Naive B cell (primary cell): ENCODE results near the gene OR2AK2. TPM values are rescaled to one million over a fixed set of nuclear protein-coding genes. Genes with fewer than 3 reads are reported as not detected.
A peak's percentile ranks its signal among the peaks of the same experiment; 100 is the strongest.
"Not testable (repeated sequence)": the region's sequence is repeated elsewhere in the genome, so short reads cannot be mapped to it uniquely, and the experiment has no call there.

Experiments used
- ATAC-seq, 2 donors: fragments of 150-1000 bp; cut with Tn5 transposase; 2 replicates each; pipeline ENCODE4 v1.10.0; 2021; ENCODE audit warnings: low read depth in 2 of 2, mild to moderate bottlenecking in 2 of 2, moderate library complexity in 2 of 2
- DNase-seq: peaks from one replicate; pipeline ENCODE4 v3.0.0; 2022
- H3K27ac Mint-ChIP-seq, 6 donors: one replicate each; pipeline ENCODE4 v1.8.0; 2020 to 2022; ENCODE audit warnings: mild to moderate bottlenecking in 6 of 6, mixed read lengths in 6 of 6, moderate library complexity in 5 of 6, inconsistent platforms in 2 of 6
- H3K27me3 Mint-ChIP-seq, 3 donors: one replicate each; pipeline ENCODE4 v1.8.0; 2021 to 2022; ENCODE audit warnings: mixed read lengths in 3 of 3, mild to moderate bottlenecking in 1 of 3
- H3K36me3 Mint-ChIP-seq, 2 donors: one replicate each; pipeline ENCODE4 v1.8.0; 2020 to 2022; ENCODE audit warnings: mixed read lengths in 2 of 2, inconsistent platforms in 1 of 2, mild to moderate bottlenecking in 1 of 2
- H3K4me1 Mint-ChIP-seq, 3 donors: one replicate each; pipeline ENCODE4 v1.8.0; 2020 to 2022; ENCODE audit warnings: mixed read lengths in 3 of 3, inconsistent platforms in 1 of 3, mild to moderate bottlenecking in 1 of 3, moderate library complexity in 1 of 3
- H3K4me3 Mint-ChIP-seq, 8 donors: one replicate each; pipeline ENCODE4 v1.8.0; 2020 to 2022; ENCODE audit warnings: mild to moderate bottlenecking in 8 of 8, mixed read lengths in 8 of 8, moderate library complexity in 8 of 8, inconsistent platforms in 2 of 8
- H3K9me3 Mint-ChIP-seq, 7 donors: one replicate each; pipeline ENCODE4 v1.8.0; 2020 to 2022; ENCODE audit warnings: mixed read lengths in 7 of 7, mild to moderate bottlenecking in 5 of 7, inconsistent platforms in 2 of 7, moderate library complexity in 1 of 7
- polyA plus RNA-seq, 6 donors: library from polyadenylated mRNA; unstranded; fragments of 300-500 nt; fragmentation: Illumina TruSeq; gene quantifications; one replicate each; pipeline ENCODE4 v1.2.3, GENCODE V29; 2021; ENCODE audit warnings: low read depth in 6 of 6

OR2AK2 gene
- not detected for polyA plus RNA-seq

GRCh38 chr1:247964933-247965332 lies at the start of gene OR2AK2:
OR2AK2 (plus strand) TSS chr1:247965233; CDS start chr1:247965377, 144 bp downstream.
- Mint-ChIP-seq H3K27ac (peak within 1 kb of the TSS; percentile 21 to 90 (median 62)), H3K4me1 (peaks cover 26 to 27% (median 27%) of the 10 kb centered on the region in 3 donors), H3K4me3 (peak within 1 kb of the TSS in 2 of 8 donors; percentile 5 to 57), H3K9me3 (peaks cover 0 to 5% (median 0%) of the 10 kb centered on the region in 7 donors), H3K27me3 (no peaks in the 10 kb centered on the region), H3K36me3 (peaks cover 7 to 12% of the 10 kb centered on the region in 2 donors)
- ATAC-seq (no peak), DNase-seq (no peak)

GRCh38 chr1:247919952-247920351 lies 45.1 kb upstream of the OR2AK2 start, which contains the start of gene OR2T8:
OR2T8 (plus strand) TSS chr1:247920252; CDS start chr1:247921018, 766 bp downstream.
- no peaks in the 10 kb centered on the region for H3K4me1 Mint-ChIP-seq
- no peak within 1 kb of the TSS for H3K4me3 Mint-ChIP-seq

GRCh38 chr1:247923941-247924340 lies 41.1 kb upstream of the OR2AK2 start:
- Mint-ChIP-seq H3K4me1 (no peaks in the 10 kb centered on the region), H3K4me3 (no peak overlapping the region), H3K36me3 (no peaks in the 10 kb centered on the region), H3K27ac (no peak overlapping the region), H3K27me3 (no peaks in the 10 kb centered on the region), H3K9me3 (no peaks in the 10 kb centered on the region)
- DNase-seq (no peak), ATAC-seq (no peak)

More at GRCh38 chr1:247919952-247920351, 45.1 kb upstream of the OR2AK2 start, which contains the start of gene OR2T8:
- ATAC-seq: no peak
- no peaks in the 10 kb centered on the region for H3K36me3 Mint-ChIP-seq
- no peak for DNase-seq
- H3K27me3 Mint-ChIP-seq: no peaks in the 10 kb centered on the region
- H3K9me3 Mint-ChIP-seq: no peaks in the 10 kb centered on the region
- no peak within 1 kb of the TSS for H3K27ac Mint-ChIP-seq

- no peak for ATAC-seq
- H3K4me1 Mint-ChIP-seq: no peaks in the 10 kb centered on the region
These were observed 40.2 kb upstream of the OR2AK2 start, which contains the start of gene OR2AJ1 for GRCh38 chr1:247924868-247925267. OR2AJ1 (plus strand) TSS chr1:247924889; CDS start chr1:247933769, 8,880 bp downstream.

GRCh38 chr1:247933989-247934388 lies 31.0 kb upstream of the OR2AK2 start:
- Mint-ChIP-seq H3K4me1 (peaks cover 0 to 4% (median 0%) of the 10 kb centered on the region in 3 donors), H3K4me3 (no peak overlapping the region), H3K27me3 (peaks cover 0 to 6% (median 0%) of the 10 kb centered on the region in 3 donors), H3K27ac (no peak overlapping the region), H3K9me3 (peaks cover 0 to 12% (median 10%) of the 10 kb centered on the region in 7 donors), H3K36me3 (peaks cover 0 to 7% of the 10 kb centered on the region in 2 donors)
- DNase-seq: no peak
- ATAC-seq: no peak

More at GRCh38 chr1:247924868-247925267, 40.2 kb upstream of the OR2AK2 start, which contains the start of gene OR2AJ1:
- Mint-ChIP-seq H3K36me3 (no peaks in the 10 kb centered on the region), H3K27me3 (no peaks in the 10 kb centered on the region), H3K27ac (peak within 1 kb of the TSS in 1 of 6 donors; percentile 18), H3K9me3 (no peaks in the 10 kb centered on the region), H3K4me3 (no peak within 1 kb of the TSS)
- DNase-seq: no peak

- Mint-ChIP-seq H3K4me1 (peaks cover under 1 to 4% (median 2%) of the 10 kb centered on the region in 3 donors), H3K9me3 (peaks cover 0 to 12% (median 10%) of the 10 kb centered on the region in 7 donors), H3K27me3 (peaks cover 0 to 6% (median 0%) of the 10 kb centered on the region in 3 donors), H3K4me3 (peak overlapping the region in 7 of 8 donors; percentile 15 to 92 (median 41)), H3K27ac (no peak overlapping the region), H3K36me3 (peaks cover 0 to 7% of the 10 kb centered on the region in 2 donors)
- no peak for DNase-seq
- no peak for ATAC-seq
These were observed 29.3 kb upstream of the OR2AK2 start for GRCh38 chr1:247935781-247936180.

GRCh38 chr1:247936415-247936814 lies 28.6 kb upstream of the OR2AK2 start:
- DNase-seq: no peak
- peaks cover 0 to 3% (median 0%) of the 10 kb centered on the region in 3 donors for H3K27me3 Mint-ChIP-seq
- peaks cover 0 to 12% (median 10%) of the 10 kb centered on the region in 7 donors for H3K9me3 Mint-ChIP-seq
- H3K36me3 Mint-ChIP-seq: peaks cover 0 to 7% of the 10 kb centered on the region in 2 donors
- no peak for ATAC-seq
- peaks cover 5 to 11% (median 7%) of the 10 kb centered on the region in 3 donors for H3K4me1 Mint-ChIP-seq
- peak overlapping the region in 6 of 8 donors; percentile 24 to 92 (median 72) for H3K4me3 Mint-ChIP-seq
- H3K27ac Mint-ChIP-seq: peak overlapping the region in 2 of 6 donors; percentile 37 to 72

GRCh38 chr1:247936965-247937734 lies 27.9 kb upstream of the OR2AK2 start:
- Mint-ChIP-seq H3K4me3 (peak overlapping the region; percentile 77 to 93 (median 88)), H3K27ac (peak overlapping the region; percentile 37 to 90 (median 66)), H3K9me3 (peaks cover 0 to 12% (median 10%) of the 10 kb centered on the region in 7 donors), H3K4me1 (peaks cover 5 to 11% (median 7%) of the 10 kb centered on the region in 3 donors)
- peak; percentile 93 to 95 for ATAC-seq
- not testable (repeated sequence) for H3K36me3 Mint-ChIP-seq, H3K27me3 Mint-ChIP-seq
- DNase-seq: peak; percentile 86

- no peak for DNase-seq
- Mint-ChIP-seq H3K9me3 (peaks cover 0 to 4% (median 3%) of the 10 kb centered on the region in 7 donors), H3K27me3 (no peaks in the 10 kb centered on the region), H3K27ac (no peak overlapping the region), H3K36me3 (peaks cover 0 to 10% of the 10 kb centered on the region in 2 donors), H3K4me3 (no peak overlapping the region), H3K4me1 (peaks cover 5 to 11% (median 7%) of the 10 kb centered on the region in 3 donors)
- no peak for ATAC-seq
These were observed 22.4 kb upstream of the OR2AK2 start for GRCh38 chr1:247942624-247943023.

- ATAC-seq: no peak
- DNase-seq: no peak
- no peak within 1 kb of the TSS for H3K27ac Mint-ChIP-seq
- peaks cover 10% of the 10 kb centered on the region in 2 donors for H3K36me3 Mint-ChIP-seq
- peaks cover 0 to 4% (median 0%) of the 10 kb centered on the region in 3 donors for H3K4me1 Mint-ChIP-seq
- H3K9me3 Mint-ChIP-seq: peaks cover 0 to 6% (median 4%) of the 10 kb centered on the region in 7 donors
- H3K4me3 Mint-ChIP-seq: no peak within 1 kb of the TSS
- no peaks in the 10 kb centered on the region for H3K27me3 Mint-ChIP-seq
These were observed 16.5 kb upstream of the OR2AK2 start, which contains the start of gene OR2L8 for GRCh38 chr1:247948558-247948957. OR2L8 (plus strand) TSS chr1:247948858; CDS start chr1:247948858, 0 bp downstream.

GRCh38 chr1:247953408-247953807 lies 11.6 kb upstream of the OR2AK2 start:
- Mint-ChIP-seq H3K9me3 (peaks cover 0 to 11% (median 8%) of the 10 kb centered on the region in 7 donors), H3K4me3 (no peak overlapping the region), H3K27me3 (peaks cover 0 to 7% (median 0%) of the 10 kb centered on the region in 3 donors), H3K36me3 (peaks cover 7 to 10% of the 10 kb centered on the region in 2 donors), H3K27ac (peak overlapping the region in 1 of 6 donors; percentile 61), H3K4me1 (no peaks in the 10 kb centered on the region)
- no peak for ATAC-seq
- no peak for DNase-seq

- peaks cover 0 to 16% (median 12%) of the 10 kb centered on the region in 7 donors for H3K9me3 Mint-ChIP-seq
- no peak overlapping the region for H3K27ac Mint-ChIP-seq
- ATAC-seq: no peak
- peaks cover 14 to 18% (median 18%) of the 10 kb centered on the region in 3 donors for H3K4me1 Mint-ChIP-seq
- DNase-seq: no peak
- H3K36me3 Mint-ChIP-seq: peaks cover 12 to 14% of the 10 kb centered on the region in 2 donors
- peaks cover 0 to 7% (median 0%) of the 10 kb centered on the region in 3 donors for H3K27me3 Mint-ChIP-seq
- H3K4me3 Mint-ChIP-seq: no peak overlapping the region
These were observed 3.2 kb upstream of the OR2AK2 start for GRCh38 chr1:247961791-247962190.

GRCh38 chr1:247962911-247963588 lies 2.0 kb upstream of the OR2AK2 start:
- peaks cover 0 to 3% (median 0%) of the 10 kb centered on the region in 3 donors for H3K27me3 Mint-ChIP-seq
- H3K4me3 Mint-ChIP-seq: no peak overlapping the region
- DNase-seq: no peak
- peaks cover 0 to 10% (median 6%) of the 10 kb centered on the region in 7 donors for H3K9me3 Mint-ChIP-seq
- peaks cover 25 to 27% (median 27%) of the 10 kb centered on the region in 3 donors for H3K4me1 Mint-ChIP-seq
- peaks cover 9 to 12% of the 10 kb centered on the region in 2 donors for H3K36me3 Mint-ChIP-seq
- ATAC-seq: no peak
- no peak overlapping the region for H3K27ac Mint-ChIP-seq
